Measurements from ENCODE around the gene OR51V1. TPM values are rescaled to one million over a fixed set of nuclear protein-coding genes. Genes with fewer than 3 reads are reported as not detected.

OR51V1 gene
- total and polyA plus RNA-seq, 10 of the 15 experiments (the other 5 are each of a cell fraction or from before 2014, with no cell fraction given): not detected

DNA sequence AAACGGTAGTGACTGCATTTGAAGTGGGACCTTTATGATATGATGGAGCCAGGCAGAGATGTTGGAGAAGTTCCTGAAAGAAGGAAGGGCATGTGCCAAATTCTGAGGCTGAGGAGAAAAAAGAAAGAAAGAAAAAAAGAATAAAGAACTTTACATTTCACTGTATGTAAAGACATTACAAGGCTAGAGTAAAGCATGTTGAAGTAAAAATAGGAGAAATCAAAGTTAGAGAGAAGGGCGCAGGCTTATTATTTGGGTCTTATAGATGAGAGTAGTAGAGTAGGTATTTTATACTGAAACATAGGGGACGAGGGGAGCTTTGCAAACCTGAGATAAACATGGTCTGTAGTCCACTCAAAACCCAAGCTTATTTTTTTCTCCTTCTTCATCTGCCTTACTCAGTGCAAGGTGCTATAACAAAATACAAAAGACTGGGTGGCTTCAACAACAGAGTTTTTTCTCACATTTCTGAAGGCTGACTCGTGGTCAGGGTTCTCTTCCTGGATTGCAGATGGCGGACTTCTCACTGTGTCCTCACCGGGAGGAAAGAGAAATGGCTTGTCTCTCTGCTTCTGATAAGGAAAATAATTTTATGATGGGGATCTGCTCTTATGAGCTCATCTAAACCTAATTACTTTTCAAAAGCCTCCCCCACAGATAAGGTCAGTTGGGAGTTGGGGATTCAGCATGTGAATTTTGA is 46.4 kb upstream of the OR51V1 start:
- Histone ChIP-seq H4K20me1 (ENCODE audit: control insufficient read depth, insufficient read depth) (no peaks in the 10 kb centered on the region), H3K9me3 (replicated peaks; ENCODE audit: control insufficient read depth, insufficient read depth, low read length) (no peaks in the 10 kb centered on the region), H3K36me3 (ENCODE audit: control insufficient read depth in 2 of 2, insufficient read depth in 2 of 2, low read length in 1 of 2) (no peaks in the 10 kb centered on the region), H2AFZ (ENCODE audit: control insufficient read depth, low read depth, low read length) (no peak overlapping the region), H3K27ac (ENCODE audit: control insufficient read depth, insufficient read depth) (no peak overlapping the region), H3K4me2 (ENCODE audit: control insufficient read depth, insufficient read depth) (no peak overlapping the region), H3K27me3 (replicated peaks in 1 of 2; ENCODE audit: control insufficient read depth in 2 of 2, insufficient read depth in 2 of 2, low read length in 1 of 2) (peaks cover 0 to 2% of the 10 kb centered on the region in 2 experiments; a peak in 2 of 4 replicates), H3K4me3 (no peak overlapping the region), H3K4me1 (ENCODE audit: control insufficient read depth, insufficient read depth, low read length) (no peaks in the 10 kb centered on the region), H3K79me2 (ENCODE audit: control insufficient read depth, insufficient read depth, low read length) (no peaks in the 10 kb centered on the region), H3K9ac (ENCODE audit: control insufficient read depth, insufficient read depth, low read length) (no peak overlapping the region)
- DNase-seq (ENCODE audit: low read depth, low spot score) (no peak), FAIRE-seq (no peak), ATAC-seq (no peak)
- WGBS (ENCODE audit: insufficient coverage, insufficient replicate concordance, low lambda C conversion rate, missing lambda C conversion rate): 7% methylated on average over 6 of the region's 6 CpGs
- POLR2A ChIA-PET: no interaction called here
- RAD21 ChIA-PET (ENCODE audit: unreplicated experiment): no interaction called here
- SMC1A ChIA-PET (ENCODE audit: uncharacterized antibody, unreplicated experiment): interaction anchor here (0.9 kb wide), 1 partner anchor 10 kb away, joined by 3 read pairs; no protein-coding TSS in a partner anchor
- CTCF ChIA-PET: no interaction called here
- in situ Hi-C loops (cut with MboI): no loop called here
- BruUV-seq (replicated peaks): no TSS peak
- intact Hi-C loops (cut with micrococcal nuclease; ENCODE audit: unreplicated experiment): no loop called here
- no peak for TF ChIP-seq BCL11A (IDR thresholded peaks at IDR 0.05; ENCODE audit: low read depth, low read length)
- TF ChIP-seq RFX5 (IDR thresholded peaks at IDR 0.05; ENCODE audit: low read depth, low read length): no peak
- TF ChIP-seq PML (IDR thresholded peaks at IDR 0.05; ENCODE audit: low read length): no peak
- no peak for TF ChIP-seq HSF1 (IDR thresholded peaks at IDR 0.05; ENCODE audit: low read depth, low read length)
- TF ChIP-seq ASH2L (IDR thresholded peaks at IDR 0.05; ENCODE audit: borderline replicate concordance, low read depth): no peak
- TF ChIP-seq, protein P1, sequence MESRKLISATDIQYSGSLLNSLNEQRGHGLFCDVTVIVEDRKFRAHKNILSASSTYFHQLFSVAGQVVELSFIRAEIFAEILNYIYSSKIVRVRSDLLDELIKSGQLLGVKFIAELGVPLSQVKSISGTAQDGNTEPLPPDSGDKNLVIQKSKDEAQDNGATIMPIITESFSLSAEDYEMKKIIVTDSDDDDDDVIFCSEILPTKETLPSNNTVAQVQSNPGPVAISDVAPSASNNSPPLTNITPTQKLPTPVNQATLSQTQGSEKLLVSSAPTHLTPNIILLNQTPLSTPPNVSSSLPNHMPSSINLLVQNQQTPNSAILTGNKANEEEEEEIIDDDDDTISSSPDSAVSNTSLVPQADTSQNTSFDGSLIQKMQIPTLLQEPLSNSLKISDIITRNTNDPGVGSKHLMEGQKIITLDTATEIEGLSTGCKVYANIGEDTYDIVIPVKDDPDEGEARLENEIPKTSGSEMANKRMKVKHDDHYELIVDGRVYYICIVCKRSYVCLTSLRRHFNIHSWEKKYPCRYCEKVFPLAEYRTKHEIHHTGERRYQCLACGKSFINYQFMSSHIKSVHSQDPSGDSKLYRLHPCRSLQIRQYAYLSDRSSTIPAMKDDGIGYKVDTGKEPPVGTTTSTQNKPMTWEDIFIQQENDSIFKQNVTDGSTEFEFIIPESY (IDR thresholded peaks at IDR 0.05): no peak
- no peak for TF ChIP-seq JUNB (IDR thresholded peaks at IDR 0.05)
- TF ChIP-seq FOXK2 (IDR thresholded peaks at IDR 0.05): no peak
- TF ChIP-seq ETV6 (conservative IDR thresholded peaks at IDR 0.05 in 1 of 2, IDR thresholded peaks at IDR 0.05 in 1 of 2; ENCODE audit: borderline replicate concordance in 1 of 2, low read depth in 1 of 2): no peak
- TF ChIP-seq USF2 (IDR thresholded peaks at IDR 0.05; ENCODE audit: borderline replicate concordance, low read depth, low read length): no peak
- no peak for TF ChIP-seq WRNIP1 (IDR thresholded peaks at IDR 0.05; ENCODE audit: borderline replicate concordance, low read depth, low read length)
- TF ChIP-seq NKRF (conservative IDR thresholded peaks at IDR 0.05): no peak
- TF ChIP-seq EGR1 (IDR thresholded peaks at IDR 0.05; ENCODE audit: borderline replicate concordance in 1 of 2, low read depth in 2 of 2, low read length in 2 of 2): no peak
- no peak for TF ChIP-seq CHD1 (IDR thresholded peaks at IDR 0.05; ENCODE audit: low read depth, low read length)
